Measurements from ENCODE around the gene AGAP1. TPM values are rescaled to one million over a fixed set of nuclear protein-coding genes. Genes with fewer than 3 reads are reported as not detected.

AGAP1 gene
- total and polyA plus RNA-seq, 4 donors, result 2.0 to 8.5 (median 5.4) TPM

- no peak overlapping the region for H3K27ac ChIP-seq (ENCODE audit: low read depth in 1 of 2, low read length in 2 of 2)
- no peaks in the 10 kb centered on the region for H3K9me3 ChIP-seq (ENCODE audit: control insufficient read depth in 4 of 4, low read length in 3 of 4)
- no peak for DNase-seq (ENCODE audit: low spot score)
- no peaks in the 10 kb centered on the region for H3K4me1 ChIP-seq (ENCODE audit: control insufficient read depth in 4 of 4, insufficient read depth in 4 of 4, low read length in 3 of 4)
- H3K36me3 ChIP-seq (ENCODE audit: control insufficient read depth in 4 of 4, insufficient read depth in 3 of 4, low read depth in 1 of 4, low read length in 3 of 4), result no peaks in the 10 kb centered on the region
- TF ChIP-seq FOXA2 (IDR thresholded peaks at IDR 0.05) (no peak), CTCF (IDR thresholded peaks at IDR 0.05; ENCODE audit: low read depth, low read length, missing input control) (no peak), HNF4A (conservative IDR thresholded peaks at IDR 0.05) (no peak), RAD21 (IDR thresholded peaks at IDR 0.05) (no peak), HNF4G (IDR thresholded peaks at IDR 0.05) (no peak), ATF3 (IDR thresholded peaks at IDR 0.05) (no peak), FOXA1 (IDR thresholded peaks at IDR 0.05) (no peak), RXRA (IDR thresholded peaks at IDR 0.05) (no peak), GABPA (IDR thresholded peaks at IDR 0.05 in 1 of 2, conservative IDR thresholded peaks at IDR 0.05 in 1 of 2) (no peak), YY1 (IDR thresholded peaks at IDR 0.05) (no peak), EGR1 (IDR thresholded peaks at IDR 0.05; ENCODE audit: low read depth in 2 of 2) (no peak), REST (IDR thresholded peaks at IDR 0.05) (no peak), NR2F2 (IDR thresholded peaks at IDR 0.05) (no peak), TAF1 (conservative IDR thresholded peaks at IDR 0.05) (no peak), SP1 (IDR thresholded peaks at IDR 0.05) (no peak), JUND (IDR thresholded peaks at IDR 0.05) (no peak)
- TF ChIP-seq, protein P1, sequence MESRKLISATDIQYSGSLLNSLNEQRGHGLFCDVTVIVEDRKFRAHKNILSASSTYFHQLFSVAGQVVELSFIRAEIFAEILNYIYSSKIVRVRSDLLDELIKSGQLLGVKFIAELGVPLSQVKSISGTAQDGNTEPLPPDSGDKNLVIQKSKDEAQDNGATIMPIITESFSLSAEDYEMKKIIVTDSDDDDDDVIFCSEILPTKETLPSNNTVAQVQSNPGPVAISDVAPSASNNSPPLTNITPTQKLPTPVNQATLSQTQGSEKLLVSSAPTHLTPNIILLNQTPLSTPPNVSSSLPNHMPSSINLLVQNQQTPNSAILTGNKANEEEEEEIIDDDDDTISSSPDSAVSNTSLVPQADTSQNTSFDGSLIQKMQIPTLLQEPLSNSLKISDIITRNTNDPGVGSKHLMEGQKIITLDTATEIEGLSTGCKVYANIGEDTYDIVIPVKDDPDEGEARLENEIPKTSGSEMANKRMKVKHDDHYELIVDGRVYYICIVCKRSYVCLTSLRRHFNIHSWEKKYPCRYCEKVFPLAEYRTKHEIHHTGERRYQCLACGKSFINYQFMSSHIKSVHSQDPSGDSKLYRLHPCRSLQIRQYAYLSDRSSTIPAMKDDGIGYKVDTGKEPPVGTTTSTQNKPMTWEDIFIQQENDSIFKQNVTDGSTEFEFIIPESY (IDR thresholded peaks at IDR 0.05), result no peak
- H3K9ac ChIP-seq (ENCODE audit: low read depth in 1 of 2, low read length in 2 of 2), result no peak overlapping the region
- H3K4me3 ChIP-seq (ENCODE audit: low read depth in 1 of 3, low read length in 3 of 3), result no peak overlapping the region
- H3K27me3 ChIP-seq (ENCODE audit: control insufficient read depth in 4 of 4, insufficient read depth in 4 of 4, low read length in 3 of 4), result no peaks in the 10 kb centered on the region
- 94% methylated on average over 13 of the region's 13 CpGs for WGBS
Observed at GRCh38 chr2:235841863-235842262, 348.0 kb downstream of the AGAP1 start.

GRCh38 chr2:235842941-235843340 lies 349.1 kb downstream of the AGAP1 start:
- Histone ChIP-seq H3K27me3 (ENCODE audit: control insufficient read depth in 4 of 4, insufficient read depth in 4 of 4, low read length in 3 of 4) (no peaks in the 10 kb centered on the region), H3K4me1 (ENCODE audit: control insufficient read depth in 4 of 4, insufficient read depth in 4 of 4, low read length in 3 of 4) (no peaks in the 10 kb centered on the region), H3K4me3 (ENCODE audit: low read depth in 1 of 3, low read length in 3 of 3) (no peak overlapping the region), H3K27ac (ENCODE audit: low read depth in 1 of 2, low read length in 2 of 2) (no peak overlapping the region), H3K9ac (ENCODE audit: low read depth in 1 of 2, low read length in 2 of 2) (no peak overlapping the region), H3K9me3 (ENCODE audit: control insufficient read depth in 4 of 4, low read length in 3 of 4) (no peaks in the 10 kb centered on the region), H3K36me3 (ENCODE audit: control insufficient read depth in 4 of 4, insufficient read depth in 3 of 4, low read depth in 1 of 4, low read length in 3 of 4) (no peaks in the 10 kb centered on the region)
- TF ChIP-seq HNF4A (conservative IDR thresholded peaks at IDR 0.05) (no peak), FOXA1 (IDR thresholded peaks at IDR 0.05) (no peak), RAD21 (IDR thresholded peaks at IDR 0.05) (no peak), SP1 (IDR thresholded peaks at IDR 0.05) (no peak), FOXA2 (IDR thresholded peaks at IDR 0.05) (no peak), ATF3 (IDR thresholded peaks at IDR 0.05) (no peak), GABPA (IDR thresholded peaks at IDR 0.05 in 1 of 2, conservative IDR thresholded peaks at IDR 0.05 in 1 of 2) (no peak), EGR1 (IDR thresholded peaks at IDR 0.05; ENCODE audit: low read depth in 2 of 2) (no peak), RXRA (IDR thresholded peaks at IDR 0.05) (no peak), CTCF (IDR thresholded peaks at IDR 0.05; ENCODE audit: low read depth, low read length, missing input control) (no peak), NR2F2 (IDR thresholded peaks at IDR 0.05) (no peak)
- TF ChIP-seq, protein P2, sequence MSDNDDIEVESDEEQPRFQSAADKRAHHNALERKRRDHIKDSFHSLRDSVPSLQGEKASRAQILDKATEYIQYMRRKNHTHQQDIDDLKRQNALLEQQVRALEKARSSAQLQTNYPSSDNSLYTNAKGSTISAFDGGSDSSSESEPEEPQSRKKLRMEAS (IDR thresholded peaks at IDR 0.05), result no peak
- DNase-seq (ENCODE audit: low spot score), result no peak
- 96% methylated on average over 13 of the region's 13 CpGs for WGBS

Data from liver (tissue), 9 donors.